ENCODE data around the gene CTRB1. TPM values are rescaled to one million over a fixed set of nuclear protein-coding genes. Genes with fewer than 3 reads are reported as not detected.

The CTRB1 gene
- total and polyA plus RNA-seq, 2 of the 13 experiments (the other 11 are each of a cell fraction or from before 2014, with no cell fraction given), result not detected

DNA sequence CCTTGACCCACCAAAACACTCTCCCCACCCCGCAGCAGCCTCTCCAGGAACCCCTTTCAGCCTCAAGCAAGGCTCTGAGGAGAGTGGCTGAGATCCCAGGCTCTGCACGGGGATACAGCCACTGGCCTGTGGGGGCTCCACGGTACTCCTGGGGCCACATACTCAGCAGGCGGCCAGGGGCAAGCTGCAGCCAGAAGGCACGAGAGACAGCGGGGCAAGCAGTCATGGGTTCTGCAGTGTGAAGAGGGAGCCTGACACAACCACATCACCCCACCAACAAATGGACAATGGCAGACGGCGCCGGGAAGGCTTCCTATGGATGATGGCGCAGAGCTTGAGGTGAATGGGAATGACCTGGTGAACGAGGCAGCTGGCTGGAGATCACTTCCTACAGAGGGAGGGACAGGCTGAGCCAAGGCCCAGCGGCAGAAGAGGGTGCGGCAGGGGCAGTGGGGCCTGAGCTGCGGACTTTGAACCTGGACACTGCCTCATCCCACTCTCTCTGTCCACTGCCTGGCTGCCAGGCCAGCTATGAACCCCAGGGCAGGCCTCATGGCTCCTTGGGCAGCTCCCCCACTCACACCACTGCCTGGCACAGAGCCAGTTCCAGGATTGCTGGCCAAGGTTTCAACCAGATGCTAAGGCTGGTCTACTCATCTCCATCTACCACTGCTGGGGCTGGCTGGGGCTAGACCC is 43.5 kb downstream of the CTRB1 start (continued):
- TF ChIP-seq ZNF773 (CRISPR knock-in tag; IDR thresholded peaks at IDR 0.05; ENCODE audit: borderline replicate concordance), result 0 out of 2 replicates have a peak, but pooled peaks have one; percentile 44
- TF ChIP-seq XBP1 (CRISPR knock-in tag; IDR thresholded peaks at IDR 0.05), result no peak
- TF ChIP-seq SNRNP70 (IDR thresholded peaks at IDR 0.05; ENCODE audit: low read depth, low read length), result no peak
- TF ChIP-seq HNRNPLL (IDR thresholded peaks at IDR 0.05; ENCODE audit: low read depth, low read length, poor library complexity, severe bottlenecking), result peak; percentile 37
- no peak for TF ChIP-seq ZNF224 (CRISPR knock-in tag; IDR thresholded peaks at IDR 0.05)
- TF ChIP-seq ZNF703 (CRISPR knock-in tag; IDR thresholded peaks at IDR 0.05; ENCODE audit: borderline replicate concordance), result no peak; the same call in 1 of the 2 replicates
- TF ChIP-seq ZNF235 (CRISPR knock-in tag; IDR thresholded peaks at IDR 0.05; ENCODE audit: borderline replicate concordance), result no peak
- 0 out of 2 replicates have a peak, but pooled peaks have one; percentile 78 for TF ChIP-seq DNMT3B (CRISPR knock-in tag; conservative IDR thresholded peaks at IDR 0.05)
- TF ChIP-seq ZNF382 (CRISPR knock-in tag; IDR thresholded peaks at IDR 0.05; ENCODE audit: borderline replicate concordance), result no peak
- TF ChIP-seq MYC (CRISPR knock-in tag; IDR thresholded peaks at IDR 0.05; ENCODE audit: borderline replicate concordance), result peak; percentile 92
- TF ChIP-seq SSRP1 (CRISPR knock-in tag; IDR thresholded peaks at IDR 0.05), result peak; percentile 88
- no peak for TF ChIP-seq ZNF670 (CRISPR knock-in tag; IDR thresholded peaks at IDR 0.05; ENCODE audit: borderline replicate concordance)
- TF ChIP-seq SP4 (CRISPR knock-in tag; IDR thresholded peaks at IDR 0.05), result no peak; the same call in 1 of the 2 replicates
- TF ChIP-seq ZNF7 (CRISPR knock-in tag; IDR thresholded peaks at IDR 0.05), result no peak
- TF ChIP-seq MAFF (IDR thresholded peaks at IDR 0.05; ENCODE audit: low read depth, low read length), result no peak
- no peak for TF ChIP-seq ZNF652 (CRISPR knock-in tag; IDR thresholded peaks at IDR 0.05; ENCODE audit: borderline replicate concordance, low read depth)
- no peak for TF ChIP-seq ZNF24 (IDR thresholded peaks at IDR 0.05)
- TF ChIP-seq DPF2 (CRISPR knock-in tag; IDR thresholded peaks at IDR 0.05; ENCODE audit: borderline replicate concordance, low read depth), result peak; percentile 62; the same call in 1 of the 2 replicates
- TF ChIP-seq ISX (CRISPR knock-in tag; conservative IDR thresholded peaks at IDR 0.05), result no peak
- peak; percentile 95 for TF ChIP-seq ZSCAN31 (CRISPR knock-in tag; IDR thresholded peaks at IDR 0.05; ENCODE audit: low read depth)
- no peak for TF ChIP-seq TBP (CRISPR knock-in tag; IDR thresholded peaks at IDR 0.05)
- no peak; the same call in 1 of the 2 replicates for TF ChIP-seq ZNF749 (CRISPR knock-in tag; IDR thresholded peaks at IDR 0.05; ENCODE audit: borderline replicate concordance)
- peak; percentile 38; the same call in 1 of the 2 replicates for TF ChIP-seq ZNF891 (CRISPR knock-in tag; IDR thresholded peaks at IDR 0.05)
- 0 out of 2 replicates have a peak, but pooled peaks have one; percentile 30 for TF ChIP-seq ZNF775 (CRISPR knock-in tag; IDR thresholded peaks at IDR 0.05; ENCODE audit: borderline replicate concordance)
- TF ChIP-seq ZNF569 (CRISPR knock-in tag; IDR thresholded peaks at IDR 0.05; ENCODE audit: borderline replicate concordance), result no peak
- peak; percentile 82; the same call in 1 of the 2 replicates for TF ChIP-seq ZNF124 (CRISPR knock-in tag; IDR thresholded peaks at IDR 0.05)
- peak; percentile 88; the same call in 1 of the 2 replicates for TF ChIP-seq IRF2 (CRISPR knock-in tag; IDR thresholded peaks at IDR 0.05)
- TF ChIP-seq, protein P1, sequence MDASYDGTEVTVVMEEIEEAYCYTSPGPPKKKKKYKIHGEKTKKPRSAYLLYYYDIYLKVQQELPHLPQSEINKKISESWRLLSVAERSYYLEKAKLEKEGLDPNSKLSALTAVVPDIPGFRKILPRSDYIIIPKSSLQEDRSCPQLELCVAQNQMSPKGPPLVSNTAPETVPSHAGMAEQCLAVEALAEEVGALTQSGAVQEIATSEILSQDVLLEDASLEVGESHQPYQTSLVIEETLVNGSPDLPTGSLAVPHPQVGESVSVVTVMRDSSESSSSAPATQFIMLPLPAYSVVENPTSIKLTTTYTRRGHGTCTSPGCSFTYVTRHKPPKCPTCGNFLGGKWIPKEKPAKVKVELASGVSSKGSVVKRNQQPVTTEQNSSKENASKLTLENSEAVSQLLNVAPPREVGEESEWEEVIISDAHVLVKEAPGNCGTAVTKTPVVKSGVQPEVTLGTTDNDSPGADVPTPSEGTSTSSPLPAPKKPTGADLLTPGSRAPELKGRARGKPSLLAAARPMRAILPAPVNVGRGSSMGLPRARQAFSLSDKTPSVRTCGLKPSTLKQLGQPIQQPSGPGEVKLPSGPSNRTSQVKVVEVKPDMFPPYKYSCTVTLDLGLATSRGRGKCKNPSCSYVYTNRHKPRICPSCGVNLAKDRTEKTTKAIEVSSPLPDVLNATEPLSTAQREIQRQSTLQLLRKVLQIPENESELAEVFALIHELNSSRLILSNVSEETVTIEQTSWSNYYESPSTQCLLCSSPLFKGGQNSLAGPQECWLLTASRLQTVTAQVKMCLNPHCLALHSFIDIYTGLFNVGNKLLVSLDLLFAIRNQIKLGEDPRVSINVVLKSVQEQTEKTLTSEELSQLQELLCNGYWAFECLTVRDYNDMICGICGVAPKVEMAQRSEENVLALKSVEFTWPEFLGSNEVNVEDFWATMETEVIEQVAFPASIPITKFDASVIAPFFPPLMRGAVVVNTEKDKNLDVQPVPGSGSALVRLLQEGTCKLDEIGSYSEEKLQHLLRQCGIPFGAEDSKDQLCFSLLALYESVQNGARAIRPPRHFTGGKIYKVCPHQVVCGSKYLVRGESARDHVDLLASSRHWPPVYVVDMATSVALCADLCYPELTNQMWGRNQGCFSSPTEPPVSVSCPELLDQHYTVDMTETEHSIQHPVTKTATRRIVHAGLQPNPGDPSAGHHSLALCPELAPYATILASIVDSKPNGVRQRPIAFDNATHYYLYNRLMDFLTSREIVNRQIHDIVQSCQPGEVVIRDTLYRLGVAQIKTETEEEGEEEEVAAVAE (CRISPR knock-in tag; IDR thresholded peaks at IDR 0.05; ENCODE audit: borderline replicate concordance), result peak; percentile 48; the same call in 1 of the 2 replicates
